Esophagus muscularis mucosa (tissue), 4 donors: ENCODE results near the gene ARID1B. TPM values are rescaled to one million over a fixed set of nuclear protein-coding genes. Genes with fewer than 3 reads are reported as not detected.

ENCODE experiments used
- DNase-seq: peaks from one replicate; pipeline ENCODE4 v3.0.0-alpha.2; 2017; ENCODE audit errors: extremely low spot score
- H3K27ac ChIP-seq, 4 donors: fragments of 200-600 bp; sonication (generic); replicated peaks in 1 of 4; 1 replicate in 3 of 4; 2 replicates in 1 of 4; pipeline ENCODE4 v1.5.1; 2016 to 2019; ENCODE audit warnings: mild to moderate bottlenecking in 1 of 4
- H3K27me3 ChIP-seq, 4 donors: fragments of 200-600 bp; sonication (generic); one replicate each; pipeline versions ENCODE4 v1.5.1 to v1.6.0; 2016 to 2019
- H3K36me3 ChIP-seq, 4 donors: fragments of 200-600 bp; sonication (generic); one replicate each; pipeline ENCODE4 v1.5.1; 2016 to 2019
- H3K4me1 ChIP-seq, 4 donors: fragments of 200-600 bp; sonication (generic); one replicate each; pipeline ENCODE4 v1.5.1; 2016 to 2019
- H3K4me3 ChIP-seq, 4 donors: fragments of 200-600 bp; sonication (generic); 1 replicate in 2 of 4; 2 replicates in 2 of 4; pipeline ENCODE4 v1.5.1; 2016 to 2019; ENCODE audit warnings: mild to moderate bottlenecking in 4 of 4, moderate library complexity in 1 of 4
- H3K9me3 ChIP-seq, 4 donors: fragments of 200-600 bp; sonication (generic); 1 replicate in 3 of 4; 2 replicates in 1 of 4; pipeline ENCODE4 v1.5.1; 2016 to 2019
- CTCF ChIP-seq, 3 experiments: fragments of 200-600 bp in 2 of 3; fragments of 450-650 bp in 1 of 3; sonication (generic) in 2 of 3; IDR thresholded peaks; one replicate each; pipeline ENCODE4 v1.5.1; 2017 to 2019; ENCODE audit warnings: antibody characterized with exemption in 3 of 3, mild to moderate bottlenecking in 2 of 3, moderate library complexity in 1 of 3
- EP300 ChIP-seq: sonication (generic); formaldehyde crosslinking; IDR thresholded peaks from one replicate; pipeline ENCODE4 v1.6.1; 2017; ENCODE audit warnings: antibody characterized with exemption
- POLR2A ChIP-seq: fragments of 450-650 bp; IDR thresholded peaks from one replicate; pipeline ENCODE4 v1.6.1; 2017; ENCODE audit warnings: antibody characterized with exemption, moderate library complexity, mild to moderate bottlenecking, low read depth
- POLR2AphosphoS5 ChIP-seq, 2 donors: sonication (generic); formaldehyde crosslinking; IDR thresholded peaks; one replicate each; pipeline ENCODE4 v1.6.1; 2017; ENCODE audit warnings: antibody characterized with exemption in 2 of 2
- WGBS: methylation state at CpG from one replicate; pipeline ENCODE4 v1.1.5; 2018; 5-methylcytosine and 5-hydroxymethylcytosine counted together
- intact Hi-C: fragments of 100-400 bp; cut with DNase I; formaldehyde crosslinking; loops from one replicate; pipeline ENCODE4 v1.15.1; 2023
- total RNA-seq, 4 donors: library from RNA; depleted of rRNA; stranded (reverse); fragments of >200 nt; gene quantifications; one replicate each; pipeline versions ENCODE4 v1.1.0 to v1.2.1, GENCODE V29; 2016

The ARID1B gene
- total RNA-seq, 4 donors from 2014 or later: 55.0 to 87.2 (median 72.7) TPM

GRCh38 chr6:156778454-156779205 lies 1.5 kb downstream of the ARID1B start:
- WGBS: 0% methylated on average over 12 of the region's 100 CpGs
- DNase-seq: no peak
- H3K9me3 ChIP-seq: no peaks in the 10 kb centered on the region
- peak overlapping the region; percentile 97 to 99 (median 98) for H3K27ac ChIP-seq
- H3K27me3 ChIP-seq: no peaks in the 10 kb centered on the region
- H3K36me3 ChIP-seq: no peaks in the 10 kb centered on the region
- TF ChIP-seq EP300 (no peak), POLR2AphosphoS5 (IDR thresholded peaks at IDR 0.05) (no peak), CTCF (IDR thresholded peaks at IDR 0.05) (no peak), POLR2A (no peak)
- intact Hi-C loops: loop anchor here (2.0 to 5.0 kb wide), 2 partner anchors 242 to 404 kb away; no protein-coding TSS in a partner anchor
- peak overlapping the region; percentile 91 to 96 (median 94) for H3K4me3 ChIP-seq
- H3K4me1 ChIP-seq: peaks cover 36 to 60% (median 54%) of the 10 kb centered on the region in 4 donors

GRCh38 chr6:156779206-156780094 lies 2.3 kb downstream of the ARID1B start:
- DNase-seq: no peak
- no peaks in the 10 kb centered on the region for H3K9me3 ChIP-seq
- no peaks in the 10 kb centered on the region for H3K27me3 ChIP-seq
- H3K4me1 ChIP-seq: peaks cover 36 to 61% (median 60%) of the 10 kb centered on the region in 4 donors
- no peaks in the 10 kb centered on the region for H3K36me3 ChIP-seq
- H3K4me3 ChIP-seq: peak overlapping the region; percentile 91 to 96 (median 94)
- WGBS: under 1% methylated on average over 32 of the region's 108 CpGs
- intact Hi-C loops: loop anchor here (2.0 to 10.0 kb wide), 3 partner anchors 175 to 403 kb away; no protein-coding TSS in a partner anchor
- TF ChIP-seq POLR2A: no peak
- TF ChIP-seq EP300: no peak
- TF ChIP-seq CTCF (IDR thresholded peaks at IDR 0.05): peak in 1 of 3 experiments; percentile 26
- peak overlapping the region; percentile 97 to 99 (median 98) for H3K27ac ChIP-seq

- peak overlapping the region; percentile 97 to 99 (median 98) for H3K27ac ChIP-seq
- DNase-seq: no peak
- H3K9me3 ChIP-seq: no peaks in the 10 kb centered on the region
- peak overlapping the region; percentile 91 to 96 (median 94) for H3K4me3 ChIP-seq
- H3K36me3 ChIP-seq: no peaks in the 10 kb centered on the region
- no peaks in the 10 kb centered on the region for H3K27me3 ChIP-seq
- WGBS: under 1% methylated on average over 9 of the region's 9 CpGs
- peaks cover 40 to 61% (median 60%) of the 10 kb centered on the region in 4 donors for H3K4me1 ChIP-seq
- intact Hi-C loops: loop anchor here (10.0 kb wide), 1 partner anchor 175 kb away; no protein-coding TSS in a partner anchor
- TF ChIP-seq POLR2AphosphoS5 (IDR thresholded peaks at IDR 0.05): peak; percentile 65 to 66
- TF ChIP-seq EP300: no peak
- TF ChIP-seq POLR2A: no peak
- TF ChIP-seq CTCF (IDR thresholded peaks at IDR 0.05): no peak
These were observed 3.0 kb downstream of the ARID1B start for GRCh38 chr6:156780102-156780641.

- H3K4me1 ChIP-seq: peaks cover 39 to 61% (median 57%) of the 10 kb centered on the region in 4 donors
- no peaks in the 10 kb centered on the region for H3K27me3 ChIP-seq
- intact Hi-C loops: loop anchor here (10.0 kb wide), 1 partner anchor 174 kb away; no protein-coding TSS in a partner anchor
- no peak for TF ChIP-seq POLR2A
- no peak for TF ChIP-seq EP300
- no peak for TF ChIP-seq CTCF (IDR thresholded peaks at IDR 0.05)
- no peak for TF ChIP-seq POLR2AphosphoS5 (IDR thresholded peaks at IDR 0.05)
- no peaks in the 10 kb centered on the region for H3K9me3 ChIP-seq
- WGBS: 5% methylated on average over 8 of the region's 8 CpGs
- H3K36me3 ChIP-seq: no peaks in the 10 kb centered on the region
- no peak for DNase-seq
- peak overlapping the region; percentile 97 to 99 (median 98) for H3K27ac ChIP-seq
- H3K4me3 ChIP-seq: peak overlapping the region; percentile 91 to 96 (median 94)
These were observed 4.0 kb downstream of the ARID1B start for GRCh38 chr6:156780962-156781853.
